Effector CD8-positive, alpha-beta T cell (primary cell): Measurements from ENCODE around the gene TOMM40.
"Not testable (repeated sequence)": the region's sequence is repeated elsewhere in the genome, so short reads cannot be mapped to it uniquely, and the experiment has no call there.

Source experiments
- DNase-seq: peaks from one replicate; lab custom pipeline; 2025; lab: John Stamatoyannopoulos, UW
- total RNA-seq, 4 experiments: gene quantifications; one replicate each; lab custom pipeline; 2026; lab: John Stamatoyannopoulos, UW

The TOMM40 gene
- total RNA-seq, result 44.0 to 160 (median 52.8) reads per million in 4 experiments

DNA sequence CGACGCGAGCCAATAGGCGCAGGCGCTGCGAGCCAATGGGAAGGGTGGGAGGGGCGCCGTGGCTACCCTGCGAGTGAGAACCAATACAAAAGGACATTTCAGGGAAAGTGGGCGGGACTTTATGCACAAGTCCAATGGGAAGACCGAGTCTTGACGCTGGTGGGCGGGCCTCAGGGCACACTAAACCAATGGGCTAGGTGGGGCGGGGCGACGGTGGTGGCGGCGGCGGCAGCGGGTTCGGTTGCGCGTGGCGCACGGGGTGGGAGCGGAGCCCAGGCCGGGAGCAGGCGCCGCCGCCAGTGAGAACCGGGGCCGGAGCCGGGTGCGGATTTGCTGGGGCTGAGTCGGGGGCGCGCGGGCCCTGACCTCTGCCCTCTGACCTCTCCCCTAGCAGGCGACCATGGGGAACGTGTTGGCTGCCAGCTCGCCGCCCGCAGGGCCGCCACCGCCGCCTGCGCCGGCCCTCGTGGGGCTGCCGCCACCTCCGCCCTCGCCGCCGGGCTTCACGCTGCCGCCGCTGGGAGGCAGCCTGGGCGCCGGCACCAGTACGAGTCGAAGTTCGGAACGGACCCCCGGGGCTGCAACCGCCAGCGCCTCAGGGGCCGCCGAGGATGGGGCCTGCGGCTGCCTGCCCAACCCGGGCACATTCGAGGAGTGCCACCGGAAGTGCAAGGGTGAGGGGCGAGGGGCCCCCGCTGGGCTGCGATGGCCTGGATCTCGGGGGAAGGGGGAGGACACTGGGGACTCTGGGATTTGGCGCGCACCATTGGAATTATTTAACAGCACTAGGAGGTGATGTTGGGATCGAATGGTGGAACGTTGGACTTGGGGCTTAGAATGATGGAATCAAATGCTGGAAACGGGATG lies at the start of gene TOMM40:
Gene TOMM40, plus strand, starts transcription at position 239 of the 867 bp plus-strand sequence. Its CDS starts 162 bp downstream, at position 401.
- no peak for DNase-seq

DNA sequence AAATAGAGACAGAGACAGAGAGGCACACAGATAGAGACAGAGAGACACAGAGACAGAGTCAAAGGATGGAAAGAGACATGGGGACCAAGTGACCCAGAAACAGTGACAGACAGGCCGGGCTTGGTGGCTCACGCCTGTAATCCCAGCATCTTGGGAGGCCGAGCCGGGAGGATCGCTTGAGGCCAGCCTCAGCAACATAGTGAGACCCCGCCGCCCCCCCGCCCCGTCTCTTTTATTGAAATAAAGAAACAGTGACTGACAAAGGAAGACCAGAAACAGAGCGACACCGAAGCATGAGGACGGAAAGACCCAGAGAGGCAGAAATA lies 45.8 kb upstream of the TOMM40 start:
- DNase-seq, result no peak

DNA sequence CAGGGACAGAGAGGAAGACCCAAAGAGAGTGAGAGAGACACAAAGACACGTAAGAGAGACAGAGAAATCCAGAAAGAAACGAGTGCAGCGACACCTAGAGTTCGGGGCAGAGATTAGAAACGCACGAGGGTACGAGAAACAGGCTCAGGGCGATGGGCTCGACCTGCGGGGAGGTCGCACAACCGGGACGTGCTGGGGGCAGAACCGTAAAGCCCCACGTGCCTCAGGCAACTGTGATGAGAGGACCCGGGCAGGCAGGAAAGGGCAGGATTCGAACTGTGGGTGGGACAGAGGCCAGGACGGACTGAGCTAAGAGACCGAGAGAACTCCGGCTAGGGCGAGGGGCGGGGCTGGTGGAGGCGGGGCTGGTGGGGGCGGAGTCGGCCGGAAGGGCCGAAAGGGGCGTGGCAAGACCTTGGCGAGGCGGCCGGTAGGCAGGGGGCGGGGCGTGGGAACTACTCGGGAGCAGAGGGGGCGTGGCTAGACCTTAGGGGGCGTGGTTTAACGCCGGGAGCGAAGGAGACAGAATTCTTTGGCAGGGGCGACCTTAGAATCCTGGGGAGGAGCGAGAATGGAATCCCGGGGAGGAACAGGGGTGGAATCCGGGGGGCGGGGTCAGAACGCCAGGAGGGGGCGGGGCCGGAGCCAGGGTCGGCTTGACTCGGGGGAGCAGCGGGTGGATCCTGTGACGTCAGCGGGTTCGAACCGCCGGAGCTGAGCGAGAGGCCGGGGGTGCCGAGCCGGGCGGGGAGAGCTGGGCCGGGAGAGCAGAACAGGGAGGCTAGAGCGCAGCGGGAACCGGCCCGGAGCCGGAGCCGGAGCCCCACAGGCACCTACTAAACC lies 45.2 kb upstream of the TOMM40 start, which contains the start of gene NECTIN2:
Gene NECTIN2, plus strand, starts transcription at position 686 of the 843 bp plus-strand sequence. CDS start 229 bp downstream, outside the sequence.
- peak; percentile 61 for DNase-seq

DNA sequence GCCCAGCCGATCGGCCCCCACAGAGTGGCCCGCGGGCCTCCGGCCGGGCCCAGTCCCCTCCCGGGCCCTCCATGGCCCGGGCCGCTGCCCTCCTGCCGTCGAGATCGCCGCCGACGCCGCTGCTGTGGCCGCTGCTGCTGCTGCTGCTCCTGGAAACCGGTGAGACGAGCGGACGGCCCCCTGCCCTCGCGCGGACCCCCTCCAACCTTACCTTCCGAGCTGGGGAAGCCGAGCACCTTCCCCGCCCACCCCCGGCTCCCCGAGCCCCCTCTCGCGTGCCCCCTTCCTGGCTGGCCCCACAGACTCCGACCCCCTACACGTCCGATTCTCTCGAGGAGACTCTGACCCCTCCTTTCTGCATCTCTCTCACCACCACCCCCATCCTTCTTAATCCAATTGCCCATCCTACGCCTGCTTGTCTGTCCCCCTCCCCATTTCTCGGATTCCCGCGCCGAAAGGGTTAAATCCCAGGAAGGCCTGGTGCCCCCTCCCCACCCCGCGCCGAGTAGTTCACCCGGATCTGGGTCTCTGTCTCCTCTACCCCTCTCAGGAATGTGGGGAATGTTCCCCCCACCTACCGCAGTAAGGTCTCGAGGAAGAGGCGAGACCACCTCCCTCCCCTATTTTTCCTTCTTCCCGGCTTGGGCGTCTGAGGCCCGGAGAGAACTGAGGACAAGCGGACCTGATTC lies 44.5 kb upstream of the TOMM40 start:
- no peak for DNase-seq

DNA sequence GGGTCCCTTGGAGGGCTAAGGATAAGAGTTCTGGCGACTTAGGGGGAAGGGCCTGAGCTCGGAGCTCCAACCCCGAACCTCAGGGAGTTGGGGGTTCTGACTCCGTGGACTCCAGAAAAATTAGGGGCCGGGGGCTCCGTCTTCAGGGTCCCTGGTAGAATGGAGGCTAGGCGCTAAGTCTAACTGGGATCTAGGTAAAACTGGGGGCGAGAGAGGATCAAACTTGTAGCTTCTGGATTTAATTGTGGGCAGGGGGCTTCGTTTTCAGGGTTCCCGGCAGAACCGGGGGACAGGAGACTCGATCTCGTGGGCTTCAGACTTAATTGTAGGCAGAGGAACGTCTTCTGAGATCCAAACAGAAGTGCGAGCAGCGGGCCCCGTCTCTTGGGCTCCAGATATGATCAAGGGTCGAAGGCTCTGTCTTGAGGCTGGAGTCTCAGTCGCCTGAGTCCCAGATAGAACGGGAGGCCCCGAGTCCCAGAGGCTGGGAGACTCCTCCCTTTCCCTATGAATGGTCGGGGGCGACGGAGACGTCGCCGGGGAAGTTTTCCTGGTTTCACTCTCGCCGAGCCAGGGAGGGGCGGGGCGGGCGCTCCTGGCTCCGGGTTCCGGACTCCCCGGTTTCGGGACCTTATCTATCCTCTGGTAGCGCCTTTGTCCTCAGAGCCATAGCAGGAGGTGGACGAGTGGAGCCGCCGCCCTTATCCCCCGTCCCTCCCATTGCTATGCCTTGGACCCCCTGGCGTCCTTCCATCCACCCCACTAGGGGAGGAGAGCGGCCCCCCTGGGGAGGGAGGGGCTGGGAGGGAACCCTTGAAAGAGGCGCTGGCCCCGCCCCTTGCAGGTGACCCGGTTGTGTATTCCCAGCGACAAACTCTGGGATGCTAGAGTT lies 43.7 kb upstream of the TOMM40 start:
- no peak for DNase-seq

DNA sequence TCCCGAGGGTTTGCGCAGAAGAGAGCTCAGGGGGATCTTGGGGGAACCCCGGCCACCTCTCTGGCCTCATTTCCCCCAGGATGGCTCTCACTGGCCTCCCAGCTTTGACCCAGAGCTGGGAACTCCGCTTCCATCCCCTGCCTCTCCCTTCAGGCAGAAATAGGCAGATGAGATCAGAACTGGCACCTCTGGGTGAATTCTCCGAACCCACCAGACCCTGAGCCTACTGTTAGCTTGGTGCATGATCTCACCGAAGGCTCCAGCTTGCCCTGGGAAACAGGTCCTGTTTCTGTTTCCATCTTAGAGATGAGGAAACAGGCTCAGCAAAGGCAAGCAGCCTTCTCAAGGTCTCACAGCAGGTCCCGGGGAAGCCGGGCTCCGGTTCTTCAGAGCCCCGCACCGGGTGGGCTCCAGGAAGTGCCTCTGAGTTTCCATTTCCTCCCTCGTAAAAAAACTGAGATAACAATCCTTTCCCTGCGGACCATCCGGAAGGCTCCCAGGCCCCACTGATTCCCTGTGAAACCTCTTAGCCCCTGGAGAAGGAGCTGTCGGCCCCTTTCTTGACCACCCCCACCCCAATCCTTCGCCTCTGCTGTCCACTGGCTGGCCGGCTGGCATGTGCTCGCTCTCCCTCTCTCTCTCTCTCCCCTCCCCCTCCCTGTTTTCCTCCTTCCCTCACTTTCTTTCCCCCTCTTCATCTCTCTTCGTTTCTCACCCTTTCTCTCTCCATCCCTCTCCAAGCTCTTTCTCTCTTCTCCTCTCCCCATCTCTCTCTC lies 42.8 kb upstream of the TOMM40 start:
- DNase-seq, result no peak

DNA sequence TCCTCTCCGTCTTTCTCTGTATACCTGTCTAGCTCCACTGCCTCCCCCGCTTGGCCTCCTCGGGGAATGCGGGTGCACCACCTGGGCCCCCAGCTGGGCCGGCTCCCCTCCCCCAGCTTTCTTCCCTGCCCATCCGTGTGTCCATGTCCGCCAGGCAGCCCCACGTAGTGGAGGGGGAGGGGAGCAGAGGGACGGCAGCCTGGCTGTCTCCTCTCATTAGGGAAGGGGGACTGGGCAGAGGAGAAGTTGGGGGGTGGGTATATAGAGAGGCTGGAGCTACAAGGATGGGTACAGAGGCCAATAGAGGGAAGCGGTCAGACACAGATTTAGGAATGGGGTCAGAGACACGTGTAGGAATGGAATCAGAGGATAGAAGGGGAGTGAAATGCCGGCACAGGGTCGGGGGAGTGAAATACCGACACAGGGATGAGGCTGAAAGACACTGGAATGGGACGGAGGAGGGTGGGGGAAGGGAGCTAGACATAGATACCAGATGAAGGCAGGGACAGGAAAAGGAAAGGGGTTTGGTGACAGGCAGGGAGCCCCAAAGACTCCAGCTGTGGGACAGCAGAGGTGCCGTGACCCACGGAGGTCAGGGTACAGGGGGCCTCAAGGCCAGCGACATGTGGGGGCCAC lies 42.1 kb upstream of the TOMM40 start:
- no peak for DNase-seq

DNA sequence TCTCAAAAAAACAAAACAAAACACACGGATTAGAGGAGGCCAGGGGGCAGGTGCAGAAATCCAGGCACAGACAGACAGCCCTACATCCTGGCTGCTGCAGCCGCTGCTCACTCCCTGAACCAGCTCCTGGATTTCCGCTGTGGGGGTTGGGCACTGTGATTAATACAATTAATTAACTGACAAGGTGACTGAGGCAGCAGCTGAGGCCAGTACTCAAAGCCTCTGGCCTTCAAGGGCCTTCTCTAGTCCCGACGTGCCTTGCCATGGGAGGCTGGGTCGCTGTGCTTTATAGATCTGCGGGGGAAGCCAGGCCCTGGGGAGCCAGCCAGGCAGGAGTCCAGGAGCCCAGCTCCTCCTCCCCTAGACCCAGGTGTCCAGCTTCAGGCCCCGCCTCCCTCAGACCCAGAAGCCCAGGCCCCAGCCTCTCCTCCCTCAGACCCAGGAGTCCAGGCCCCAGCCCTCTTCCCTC lies 40.4 kb upstream of the TOMM40 start:
- no peak for DNase-seq

DNA sequence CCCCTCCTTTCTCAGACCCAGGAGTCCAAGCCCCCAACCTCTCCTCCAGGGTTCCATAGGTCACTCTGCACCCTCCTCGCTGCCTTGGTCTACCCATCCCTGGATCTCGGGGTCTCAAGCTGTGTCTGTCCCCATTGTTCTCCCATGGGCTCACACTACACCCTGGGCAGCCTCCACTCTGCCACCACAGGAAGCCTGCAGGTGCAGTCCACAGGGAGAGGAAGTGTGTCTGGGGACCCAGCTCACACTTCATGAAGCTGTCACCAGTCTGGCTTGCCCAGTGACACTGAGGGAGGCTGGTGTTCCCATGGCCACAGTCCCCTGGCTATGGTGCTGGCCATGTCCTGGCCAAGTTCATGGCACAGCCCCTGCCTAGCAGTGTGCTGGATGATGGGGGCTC lies 39.6 kb upstream of the TOMM40 start:
- DNase-seq, result no peak

DNA sequence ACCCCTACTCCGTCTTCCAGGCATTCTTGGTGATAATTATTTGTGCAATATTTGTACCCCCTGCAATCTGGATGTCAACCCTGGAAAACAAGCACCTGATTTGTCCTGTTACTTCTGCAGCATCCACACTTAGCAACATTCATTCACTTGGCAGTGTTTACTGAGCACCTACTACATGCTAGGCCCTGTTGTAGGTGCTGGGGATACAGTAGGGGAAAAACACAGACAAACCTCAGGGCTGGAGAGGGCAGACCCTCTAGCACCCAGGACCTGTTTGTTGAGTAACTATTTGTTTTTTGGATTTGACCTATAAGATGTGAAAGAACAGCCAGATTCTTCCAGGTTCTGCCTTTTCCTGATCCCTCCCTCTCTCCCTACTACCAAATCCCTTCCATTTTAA lies 35.4 kb upstream of the TOMM40 start:
- DNase-seq, result no peak

DNA sequence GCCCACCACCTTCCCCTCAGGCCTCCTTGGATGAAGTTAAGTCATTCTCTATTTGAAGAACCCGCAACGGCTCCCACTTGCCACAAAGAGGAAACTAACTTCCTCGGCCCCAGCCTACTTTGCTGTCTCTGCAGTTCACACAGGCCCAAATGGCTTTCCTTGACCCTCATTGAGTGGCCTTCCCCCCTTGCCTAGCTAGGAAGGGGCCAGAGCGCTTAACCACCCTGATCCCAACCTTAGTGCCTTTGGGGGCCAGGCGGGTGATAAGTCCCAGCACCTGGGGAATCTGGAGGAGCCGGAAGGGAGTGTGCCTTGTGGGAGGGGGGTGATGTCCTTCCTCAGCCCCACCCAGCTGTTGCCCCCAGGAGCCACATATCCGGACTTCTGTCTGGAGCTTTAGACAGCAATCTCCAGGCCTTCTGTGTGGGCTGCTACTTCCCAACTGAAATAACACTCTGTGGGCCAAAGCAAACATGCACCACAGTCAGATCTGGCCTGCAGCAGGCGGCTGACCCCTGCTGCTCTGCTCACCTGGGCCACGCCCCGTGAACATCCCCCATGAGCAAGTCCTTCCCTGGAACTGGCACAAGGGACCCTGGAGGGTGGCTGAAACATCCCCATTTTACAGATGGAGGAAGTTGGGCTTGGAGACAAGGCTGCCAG lies 34.5 kb upstream of the TOMM40 start:
- no peak for DNase-seq

DNA sequence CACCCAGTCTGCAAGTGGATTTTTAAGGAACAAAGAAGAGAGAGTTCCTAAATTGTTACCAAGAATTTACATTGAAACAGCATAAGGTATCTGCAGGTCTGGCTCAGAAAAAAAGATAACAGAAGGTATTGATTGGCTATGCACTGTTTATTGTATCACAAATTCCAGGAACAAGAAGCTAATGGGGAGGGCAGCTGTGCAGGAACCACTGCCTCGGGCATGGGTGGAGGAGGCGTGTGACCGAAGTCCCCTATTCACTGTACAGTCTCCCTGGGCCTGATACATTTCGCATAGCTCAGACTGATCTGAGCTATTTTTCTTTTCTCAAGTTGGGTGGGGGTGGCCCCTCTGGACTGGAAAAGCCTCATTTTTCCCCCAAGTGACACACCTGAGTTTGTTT lies 33.2 kb upstream of the TOMM40 start:
- DNase-seq, result no peak

DNA sequence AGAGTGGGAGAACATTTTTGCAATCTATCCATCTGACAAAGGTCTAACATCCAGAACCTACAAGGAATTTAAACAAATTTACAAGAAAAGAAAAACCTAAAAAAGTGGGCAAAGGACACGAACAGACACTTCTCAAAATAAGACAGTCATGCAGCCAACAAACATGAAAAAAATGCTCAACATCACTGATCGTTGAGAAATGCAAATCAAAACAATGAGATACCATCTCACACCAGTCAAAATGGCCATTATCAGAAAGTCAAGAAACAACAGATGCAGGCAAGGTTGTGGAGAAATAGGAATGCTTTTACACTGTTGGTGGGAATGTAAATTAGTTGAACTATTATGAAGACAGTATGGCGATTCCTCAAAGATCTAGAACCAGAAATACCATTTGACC lies 29.5 kb upstream of the TOMM40 start:
- not testable (repeated sequence) for DNase-seq

DNA sequence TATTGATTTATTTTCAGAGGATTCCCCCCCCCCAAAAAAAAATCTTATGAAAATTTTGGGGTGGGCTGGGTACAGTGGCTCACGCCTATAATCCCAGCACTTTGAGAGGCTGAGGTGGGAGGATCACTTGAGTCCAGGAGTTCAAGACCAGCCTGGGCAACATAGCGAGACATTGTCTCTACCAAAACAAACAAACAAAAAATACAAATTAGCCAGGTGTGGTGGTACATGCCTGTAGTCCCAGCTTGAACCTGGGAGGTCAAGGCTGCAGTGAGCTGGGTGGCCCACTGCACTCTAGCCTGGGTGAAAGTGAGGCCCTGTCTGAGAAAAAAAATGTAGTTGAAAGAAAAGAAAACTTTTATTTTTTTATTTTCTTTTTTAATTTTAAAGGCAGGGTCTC lies 27.1 kb upstream of the TOMM40 start:
- no peak for DNase-seq

DNA sequence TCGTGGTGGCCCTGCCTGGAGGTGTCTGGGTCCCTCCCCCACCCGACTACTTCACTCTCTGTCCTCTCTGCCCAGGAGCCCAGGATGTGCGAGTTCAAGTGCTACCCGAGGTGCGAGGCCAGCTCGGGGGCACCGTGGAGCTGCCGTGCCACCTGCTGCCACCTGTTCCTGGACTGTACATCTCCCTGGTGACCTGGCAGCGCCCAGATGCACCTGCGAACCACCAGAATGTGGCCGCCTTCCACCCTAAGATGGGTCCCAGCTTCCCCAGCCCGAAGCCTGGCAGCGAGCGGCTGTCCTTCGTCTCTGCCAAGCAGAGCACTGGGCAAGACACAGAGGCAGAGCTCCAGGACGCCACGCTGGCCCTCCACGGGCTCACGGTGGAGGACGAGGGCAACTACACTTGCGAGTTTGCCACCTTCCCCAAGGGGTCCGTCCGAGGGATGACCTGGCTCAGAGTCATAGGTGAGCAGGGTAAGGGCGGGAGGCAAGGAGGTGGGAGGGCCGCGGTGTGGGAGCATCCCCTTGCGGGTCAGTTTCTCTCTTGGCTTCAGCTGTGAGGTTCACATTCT lies 25.8 kb upstream of the TOMM40 start:
- no peak for DNase-seq

DNA sequence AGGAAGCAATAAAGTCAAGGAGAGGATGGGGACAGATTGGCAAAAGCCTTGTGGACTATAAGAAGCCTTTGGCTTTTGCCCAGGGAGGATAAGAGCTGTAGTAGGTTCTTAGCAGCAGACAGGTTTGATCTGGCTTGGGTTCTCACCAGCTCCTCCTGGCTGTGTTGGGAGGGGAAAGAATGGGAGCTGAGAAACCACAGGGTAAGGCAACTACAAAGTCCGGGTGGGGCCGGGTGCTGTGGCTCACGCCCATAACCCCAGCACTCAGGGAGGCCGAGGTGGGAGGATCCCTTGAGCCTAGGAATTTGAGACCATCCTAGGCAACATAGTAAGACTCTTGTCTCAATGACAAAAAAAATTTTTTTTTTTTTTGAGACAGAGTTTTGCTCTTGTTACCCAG lies 24.4 kb upstream of the TOMM40 start:
- no peak for DNase-seq

DNA sequence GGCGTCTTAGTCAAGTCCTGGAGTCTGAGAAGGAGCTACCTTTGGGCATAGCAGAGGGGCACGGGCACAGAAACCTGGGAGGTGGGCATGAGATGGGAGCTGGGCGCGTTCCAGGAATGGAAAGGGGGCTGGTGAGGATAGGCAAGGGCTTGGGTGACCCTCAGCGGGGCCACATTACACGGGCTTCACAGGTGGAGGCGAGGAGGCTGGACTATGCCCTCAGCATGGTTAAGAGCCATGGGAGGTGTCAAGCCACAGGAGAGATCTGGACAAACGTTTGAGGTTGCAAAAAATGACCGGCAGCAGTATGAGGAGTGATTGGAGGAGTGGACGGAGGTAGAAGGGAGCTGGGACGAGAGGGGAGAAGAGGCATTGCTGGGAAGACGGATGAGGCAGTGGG lies 23.5 kb upstream of the TOMM40 start:
- DNase-seq, result no peak

DNA sequence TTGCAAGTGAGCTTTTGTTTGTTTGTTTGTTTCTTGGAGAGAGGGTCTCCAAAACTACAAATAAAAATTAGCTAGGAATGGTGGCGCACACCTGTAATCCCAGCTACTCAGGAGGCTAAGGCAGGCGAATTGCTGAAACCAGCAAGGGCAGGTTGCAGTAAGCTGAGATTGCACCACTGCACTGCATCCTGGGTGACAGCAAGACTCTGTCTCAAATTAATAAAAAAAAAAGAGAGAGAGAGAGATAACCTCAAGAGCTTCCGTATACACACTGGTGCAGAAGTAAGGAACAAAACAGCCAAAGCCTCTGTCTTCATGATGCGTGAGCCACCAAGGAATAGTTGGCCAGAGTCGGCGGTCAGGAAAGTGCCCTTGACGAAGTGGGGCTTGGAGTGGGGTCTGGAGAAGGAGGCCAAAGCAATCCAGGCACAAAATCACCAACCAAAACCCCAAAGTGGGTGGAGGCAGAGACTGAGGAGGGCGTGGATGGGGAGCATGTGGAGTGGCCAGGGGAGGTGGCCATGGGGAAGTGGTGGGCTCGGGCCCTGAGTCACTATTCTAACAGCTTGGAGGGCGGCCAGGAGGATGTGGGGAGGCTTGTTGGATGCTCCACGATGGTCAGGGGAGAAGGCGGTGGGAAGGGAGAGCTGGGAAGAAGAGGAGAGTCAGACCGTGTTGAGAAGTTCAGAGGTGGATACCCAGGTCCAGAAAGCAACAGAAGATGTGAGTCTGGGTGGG lies 21.2 kb upstream of the TOMM40 start:
- no peak for DNase-seq
